H1 (cell line): Measurements from ENCODE around the gene SEPTIN2. TPM values are rescaled to one million over a fixed set of nuclear protein-coding genes. Genes with fewer than 3 reads are reported as not detected.

Experiments
- CTCF ChIA-PET: fragments of 300-600 bp; sonication (Branson Sonifier 250); formaldehyde crosslinking; loops from one replicate; lab custom pipeline; 2021; ENCODE audit not compliant: partially characterized antibody; lab: Charles Lee
- POLR2A ChIA-PET: fragments of 300-600 bp; sonication (Branson Sonifier 250); formaldehyde crosslinking; loops from one replicate; lab custom pipeline; 2021; ENCODE audit warnings: inconsistent platforms; ENCODE audit not compliant: partially characterized antibody; lab: Charles Lee
- DNase-seq, 2 experiments: peaks; one replicate each; pipeline versions ENCODE4 v3.0.0 to v3.0.0-alpha.2; 2010 to 2022; ENCODE audit warnings: low spot score in 2 of 2, low read depth in 1 of 2, mixed read lengths in 1 of 2
- FAIRE-seq: peaks from 2 replicates; lab custom pipeline; 2011; peaks lifted over from hg19 to GRCh38; lab: Jason Lieb, UNC
- H2AFZ ChIP-seq: 2 replicates; pipeline ENCODE4 v1.8.1; 2012; ENCODE audit warnings: low read length, inconsistent platforms
- H2AK5ac ChIP-seq: 2 replicates; pipeline ENCODE4 v1.6.1; 2013; ENCODE audit warnings: low read depth, low read length
- H2BK120ac ChIP-seq: replicated peaks from 2 replicates; pipeline ENCODE3; 2013; ENCODE audit warnings: low read depth, low read length, inconsistent platforms
- H2BK12ac ChIP-seq: 2 replicates; pipeline ENCODE4 v1.6.1; 2013; ENCODE audit warnings: low read depth, low read length
- H2BK15ac ChIP-seq: 2 replicates; pipeline ENCODE4 v1.6.1; 2013; ENCODE audit warnings: low read length
- H2BK20ac ChIP-seq: 2 replicates; pipeline ENCODE4 v1.6.1; 2013; ENCODE audit warnings: low read length
- H2BK5ac ChIP-seq: 2 replicates; pipeline ENCODE4 v1.6.1; 2013; ENCODE audit warnings: low read depth, low read length
- H3K14ac ChIP-seq: 2 replicates; pipeline ENCODE4 v1.6.1; 2013; ENCODE audit warnings: inconsistent platforms; ENCODE audit not compliant: insufficient read length
- H3K18ac ChIP-seq: 2 replicates; pipeline ENCODE4 v1.6.1; 2013; ENCODE audit warnings: low read length; ENCODE audit errors: extremely low read depth
- H3K23ac ChIP-seq: 2 replicates; pipeline ENCODE4 v1.6.1; 2013; ENCODE audit warnings: inconsistent platforms; ENCODE audit not compliant: insufficient read length
- H3K23me2 ChIP-seq: 2 replicates; pipeline ENCODE4 v1.6.1; 2013; ENCODE audit warnings: low read depth, low read length
- H3K27ac ChIP-seq: 2 replicates; pipeline ENCODE4 v1.6.1; 2011; ENCODE audit warnings: low read depth, low read length, inconsistent platforms
- H3K27me3 ChIP-seq, 4 experiments: replicated peaks in 1 of 4; 1 replicate in 1 of 4; 2 replicates in 3 of 4; pipeline versions ENCODE4 v1.6.1 to v1.8.1; 2011 to 2013; ENCODE audit warnings: low read length in 3 of 4, mild to moderate bottlenecking in 3 of 4, inconsistent platforms in 2 of 4, mixed read lengths in 2 of 4, moderate library complexity in 1 of 4; ENCODE audit not compliant: control insufficient read depth in 3 of 4, insufficient read depth in 3 of 4; ENCODE audit errors: extremely low read depth in 1 of 4
- H3K36me3 ChIP-seq, 4 experiments: 2 replicates each; pipeline versions ENCODE4 v1.6.1 to v1.8.1; 2011 to 2013; ENCODE audit warnings: mild to moderate bottlenecking in 4 of 4, low read length in 3 of 4, moderate library complexity in 2 of 4, control low read depth in 1 of 4, inconsistent platforms in 1 of 4; ENCODE audit not compliant: insufficient read depth in 4 of 4, control insufficient read depth in 2 of 4
- H3K4ac ChIP-seq: replicated peaks from 2 replicates; pipeline ENCODE3; 2013; ENCODE audit warnings: low read length, low read depth, mixed read lengths, inconsistent platforms; ENCODE audit not compliant: insufficient read length
- H3K4me1 ChIP-seq, 4 experiments: replicated peaks in 1 of 4; 1 replicate in 1 of 4; 2 replicates in 3 of 4; pipeline versions ENCODE4 v1.6.1 to v1.8.1; 2011 to 2013; ENCODE audit warnings: low read length in 3 of 4, inconsistent platforms in 2 of 4, mixed read lengths in 1 of 4; ENCODE audit not compliant: insufficient read depth in 4 of 4, control insufficient read depth in 3 of 4
- H3K4me2 ChIP-seq, 2 experiments: 2 replicates each; pipeline versions ENCODE4 v1.6.1 to v1.8.1; 2011 to 2013; ENCODE audit warnings: low read depth in 2 of 2, low read length in 2 of 2, control low read depth in 1 of 2, inconsistent platforms in 1 of 2, mild to moderate bottlenecking in 1 of 2; ENCODE audit not compliant: insufficient read depth in 1 of 2
- H3K4me3 ChIP-seq, 4 experiments: fragments of 200-600, 300-600 bp in 1 of 4; sonication (generic), shearing (Covaris generic), sonication (Bioruptor Twin) in 1 of 4; 2 replicates each; pipeline versions ENCODE4 v1.5.1 to v1.8.1; 2011 to 2016; ENCODE audit warnings: low read length in 4 of 4, low read depth in 3 of 4, control low read depth in 2 of 4, inconsistent platforms in 2 of 4, mild to moderate bottlenecking in 2 of 4, mixed read lengths in 1 of 4, moderate library complexity in 1 of 4; ENCODE audit not compliant: insufficient read depth in 2 of 4; ENCODE audit errors: extremely low read depth in 1 of 4
- H3K56ac ChIP-seq: replicated peaks from 2 replicates; pipeline ENCODE3; 2013; ENCODE audit warnings: low read depth, mild to moderate bottlenecking, mixed read lengths, low read length, inconsistent platforms; ENCODE audit not compliant: insufficient read length
- H3K79me1 ChIP-seq: 2 replicates; pipeline ENCODE4 v1.6.1; 2013; ENCODE audit warnings: low read depth, low read length, control low read depth
- H3K79me2 ChIP-seq, 2 experiments: 2 replicates each; pipeline versions ENCODE4 v1.6.1 to v1.8.1; 2012 to 2013; ENCODE audit warnings: low read length in 2 of 2, mild to moderate bottlenecking in 2 of 2, inconsistent platforms in 1 of 2; ENCODE audit not compliant: insufficient read depth in 2 of 2, control insufficient read depth in 1 of 2
- H3K9ac ChIP-seq, 4 experiments: replicated peaks in 1 of 4; 1 replicate in 1 of 4; 2 replicates in 3 of 4; pipeline versions ENCODE4 v1.6.1 to v1.8.1; 2011 to 2013; ENCODE audit warnings: low read depth in 3 of 4, low read length in 3 of 4, control low read depth in 2 of 4, mild to moderate bottlenecking in 2 of 4, moderate library complexity in 2 of 4, inconsistent platforms in 1 of 4; ENCODE audit errors: extremely low read depth in 1 of 4
- H3K9me3 ChIP-seq, 2 experiments: 2 replicates each; pipeline versions ENCODE4 v1.6.1 to v1.8.1; 2012 to 2013; ENCODE audit warnings: mild to moderate bottlenecking in 2 of 2, moderate library complexity in 2 of 2, control low read depth in 1 of 2, inconsistent platforms in 1 of 2, low read depth in 1 of 2, low read length in 1 of 2, mixed read lengths in 1 of 2; ENCODE audit not compliant: insufficient read depth in 2 of 2
- H4K20me1 ChIP-seq, 2 experiments: replicated peaks in 1 of 2; 2 replicates each; pipeline versions ENCODE3 to v1.8.1; 2011 to 2013; ENCODE audit warnings: inconsistent platforms in 2 of 2, low read length in 2 of 2, mild to moderate bottlenecking in 1 of 2; ENCODE audit not compliant: insufficient read depth in 2 of 2, control insufficient read depth in 1 of 2
- H4K5ac ChIP-seq: 2 replicates; pipeline ENCODE4 v1.6.1; 2013; ENCODE audit warnings: low read length, low read depth, mixed read lengths, inconsistent platforms; ENCODE audit not compliant: insufficient read length
- H4K8ac ChIP-seq: 2 replicates; pipeline ENCODE4 v1.8.0; 2013; ENCODE audit warnings: mild to moderate bottlenecking, moderate library complexity, low read length, inconsistent platforms; ENCODE audit not compliant: insufficient read depth; ENCODE audit errors: extremely low read depth
- H4K91ac ChIP-seq: replicated peaks from 2 replicates; pipeline ENCODE3; 2013; ENCODE audit warnings: low read length, mixed read lengths, inconsistent platforms; ENCODE audit not compliant: insufficient read length
- BACH1 ChIP-seq: IDR thresholded peaks from 2 replicates; pipeline ENCODE4 v1.6.1; 2012; ENCODE audit warnings: low read length, improper control_type of control experiment
- CEBPB ChIP-seq: IDR thresholded peaks from 2 replicates; pipeline ENCODE4 v1.6.1; 2012; ENCODE audit warnings: low read depth, low read length
- CHD1 ChIP-seq: IDR thresholded peaks from 2 replicates; pipeline ENCODE4 v1.6.1; 2012; ENCODE audit warnings: low read depth, low read length, improper control_type of control experiment
- CHD2 ChIP-seq: IDR thresholded peaks from 2 replicates; pipeline ENCODE4 v1.6.1; 2012; ENCODE audit warnings: low read length, improper control_type of control experiment
- CTBP2 ChIP-seq: IDR thresholded peaks from 2 replicates; pipeline ENCODE4 v1.7.0; 2011; ENCODE audit warnings: borderline replicate concordance, mild to moderate bottlenecking, moderate library complexity, mixed read lengths, low read length; ENCODE audit not compliant: insufficient read depth, insufficient read length
- CTCF ChIP-seq, 3 experiments: IDR thresholded peaks; 1 replicate in 2 of 3; 2 replicates in 1 of 3; pipeline versions ENCODE4 v1.5.1 to v1.6.1; 2011; ENCODE audit warnings: low read length in 3 of 3, mild to moderate bottlenecking in 3 of 3, inconsistent platforms in 2 of 3, low read depth in 1 of 3, moderate library complexity in 1 of 3; ENCODE audit not compliant: insufficient read depth in 1 of 3; ENCODE audit errors: control extremely low read depth in 1 of 3
- EGR1 ChIP-seq: IDR thresholded peaks from 2 replicates; pipeline ENCODE4 v1.6.1; 2011; ENCODE audit warnings: low read depth, low read length, borderline replicate concordance
- KDM1A ChIP-seq: fragments of 200-600, 300-600 bp; sonication (generic); IDR thresholded peaks from 2 replicates; pipeline ENCODE4 v1.7.1; 2016; ENCODE audit warnings: mild to moderate bottlenecking, low read length, borderline replicate concordance
- NANOG ChIP-seq: IDR thresholded peaks from 2 replicates; pipeline ENCODE4 v1.6.1; 2011; ENCODE audit warnings: low read length, low read depth, mild to moderate bottlenecking, inconsistent platforms; ENCODE audit not compliant: insufficient read depth, poor library complexity, severe bottlenecking
- POLR2AphosphoS5 ChIP-seq: IDR thresholded peaks from 2 replicates; pipeline ENCODE4 v1.6.1; 2011; ENCODE audit warnings: low read depth, low read length
- RFX5 ChIP-seq: IDR thresholded peaks from 2 replicates; pipeline ENCODE4 v1.6.1; 2011; ENCODE audit warnings: low read depth, low read length, improper control_type of control experiment, borderline replicate concordance
- SP2 ChIP-seq: IDR thresholded peaks from 2 replicates; pipeline ENCODE4 v1.6.1; 2012; ENCODE audit warnings: mild to moderate bottlenecking, low read length, inconsistent platforms
- WGBS, 2 experiments: shearing (Covaris generic) in 1 of 2; methylation state at CpG; one replicate each; pipeline versions ENCODE4 v1.1.6 to v1.1.7; 2013 to 2015; ENCODE audit warnings: low lambda C conversion rate in 2 of 2, mixed read lengths in 2 of 2, inconsistent platforms in 1 of 2, low coverage in 1 of 2, missing lambda C conversion rate in 1 of 2; ENCODE audit not compliant: insufficient replicate concordance in 2 of 2, insufficient coverage in 1 of 2, insufficient read length in 1 of 2; ENCODE audit errors: extremely low coverage in 1 of 2, missing lambda C conversion rate in 1 of 2; 5-methylcytosine and 5-hydroxymethylcytosine counted together
- polyA plus RNA-seq, 7 experiments: library from polyadenylated mRNA; depleted of rRNA in 3 of 7; stranded (reverse) in 5 of 7; unstranded in 2 of 7; fragments of >200 nt in 5 of 7; fragments of 200-250 nt in 2 of 7; gene quantifications; 1 replicate in 5 of 7; 2 replicates in 1 of 7; 4 replicates in 1 of 7; pipeline versions ENCODE4 v1.2.1 to v1.2.3, GENCODE V29; 2011 to 2013; ENCODE audit warnings: missing spikeins in 2 of 7, mixed read lengths in 2 of 7
- total RNA-seq: library from RNA; stranded (reverse); fragmentation: NEBNext Ultra II Directional; extraction: Animal tissue kit (Norgen Biotek cat#: 25700); gene quantifications from 2 replicates; pipeline ENCODE4 v1.2.1, GENCODE V29; 2021

SEPTIN2 gene
- total and polyA plus RNA-seq, 2 of the 8 experiments (the other 6 are each of a cell fraction or from before 2014, with no cell fraction given), result 392 to 650 TPM

GRCh38 chr2:241381872-241382271 lies 66.1 kb downstream of the SEPTIN2 start:
- Histone ChIP-seq H4K5ac (no peak overlapping the region), H2BK5ac (no peak overlapping the region), H2AK5ac (no peak overlapping the region), H2BK20ac (no peak overlapping the region), H3K4ac (no peak overlapping the region), H3K18ac (no peak overlapping the region), H3K4me3 (no peak overlapping the region), H3K23ac (no peak overlapping the region), H3K56ac (no peak overlapping the region), H3K4me1 (no peaks in the 10 kb centered on the region), H2AFZ (no peak overlapping the region), H3K36me3 (no peaks in the 10 kb centered on the region; a peak in 1 of 8 replicates), H3K79me1 (peaks cover 4% of the 10 kb centered on the region; the same call in 1 of the 2 replicates), H2BK120ac (no peak overlapping the region), H3K79me2 (no peaks in the 10 kb centered on the region), H3K23me2 (no peaks in the 10 kb centered on the region), H3K27me3 (0 out of 7 replicates have a peak, but pooled peaks cover 0 to 2% (median 0%) of the 10 kb centered on the region in 4 experiments), H3K14ac (no peak overlapping the region), H3K9ac (no peak overlapping the region), H4K20me1 (peaks cover 0 to 2% of the 10 kb centered on the region in 2 experiments), H3K9me3 (no peaks in the 10 kb centered on the region), H4K91ac (no peak overlapping the region), H2BK12ac (no peak overlapping the region), H3K27ac (no peak overlapping the region), H3K4me2 (no peak overlapping the region), H4K8ac (no peak overlapping the region), H2BK15ac (no peak overlapping the region)
- ChIA-PET POLR2A (interaction anchor here (0.8 kb wide), 1 partner anchor 23 kb away, joined by 3 read pairs; no protein-coding TSS in a partner anchor), CTCF (interaction anchor here (0.6 to 1.2 kb wide), 4 partner anchors 9 to 289 kb away, joined by 3 read pairs; no protein-coding TSS in a partner anchor)
- no peak for FAIRE-seq
- DNase-seq, result no peak
- WGBS, 2 experiments, result 77% methylated on average over 4 of the region's 4 CpGs; no CpG with 5 or more reads in 1 of the 2 experiments
- TF ChIP-seq KDM1A, result no peak
- no peak for TF ChIP-seq CTCF (IDR thresholded peaks at IDR 0.05; ENCODE audit: control extremely low read depth in 1 of 3, insufficient read depth in 1 of 3, low read depth in 1 of 3, low read length in 3 of 3)
- TF ChIP-seq CHD2, result no peak
- no peak for TF ChIP-seq EGR1
- TF ChIP-seq SP2, result no peak
- TF ChIP-seq POLR2AphosphoS5, result no peak
- no peak for TF ChIP-seq RFX5
- no peak for TF ChIP-seq CTBP2
- no peak for TF ChIP-seq BACH1
- no peak for TF ChIP-seq CEBPB
- TF ChIP-seq NANOG, result no peak
- no peak for TF ChIP-seq CHD1
